ENCODE data around the gene METTL25. TPM values are rescaled to one million over a fixed set of nuclear protein-coding genes. Genes with fewer than 3 reads are reported as not detected.
A peak's percentile ranks its signal among the peaks of the same experiment; 100 is the strongest.

Gene METTL25
- total RNA-seq, 1 experiment from 2014 or later = 4.1 TPM

GRCh38 chr12:82515652-82516051 lies 157.3 kb downstream of the METTL25 start:
- ChIA-PET CTCF (interaction anchor here (0.8 to 1.6 kb wide), 2 partner anchors 10 to 12 kb away, joined by 3 to 7 read pairs; no protein-coding TSS in a partner anchor), POLR2A (no interaction called here)
- no peaks in the 10 kb centered on the region for H3K9me3 Mint-ChIP-seq (ENCODE audit: unreplicated experiment)
- H3K27me3 Mint-ChIP-seq (ENCODE audit: insufficient read depth, unreplicated experiment) = no peaks in the 10 kb centered on the region
- intact Hi-C loops (cut with micrococcal nuclease) = no loop called here
- no peaks in the 10 kb centered on the region for H3K4me1 Mint-ChIP-seq (ENCODE audit: insufficient read depth, unreplicated experiment)
- no peaks in the 10 kb centered on the region for H3K36me3 Mint-ChIP-seq (ENCODE audit: insufficient read depth, unreplicated experiment)
- TF ChIP-seq, protein P1, sequence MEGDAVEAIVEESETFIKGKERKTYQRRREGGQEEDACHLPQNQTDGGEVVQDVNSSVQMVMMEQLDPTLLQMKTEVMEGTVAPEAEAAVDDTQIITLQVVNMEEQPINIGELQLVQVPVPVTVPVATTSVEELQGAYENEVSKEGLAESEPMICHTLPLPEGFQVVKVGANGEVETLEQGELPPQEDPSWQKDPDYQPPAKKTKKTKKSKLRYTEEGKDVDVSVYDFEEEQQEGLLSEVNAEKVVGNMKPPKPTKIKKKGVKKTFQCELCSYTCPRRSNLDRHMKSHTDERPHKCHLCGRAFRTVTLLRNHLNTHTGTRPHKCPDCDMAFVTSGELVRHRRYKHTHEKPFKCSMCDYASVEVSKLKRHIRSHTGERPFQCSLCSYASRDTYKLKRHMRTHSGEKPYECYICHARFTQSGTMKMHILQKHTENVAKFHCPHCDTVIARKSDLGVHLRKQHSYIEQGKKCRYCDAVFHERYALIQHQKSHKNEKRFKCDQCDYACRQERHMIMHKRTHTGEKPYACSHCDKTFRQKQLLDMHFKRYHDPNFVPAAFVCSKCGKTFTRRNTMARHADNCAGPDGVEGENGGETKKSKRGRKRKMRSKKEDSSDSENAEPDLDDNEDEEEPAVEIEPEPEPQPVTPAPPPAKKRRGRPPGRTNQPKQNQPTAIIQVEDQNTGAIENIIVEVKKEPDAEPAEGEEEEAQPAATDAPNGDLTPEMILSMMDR (IDR thresholded peaks at IDR 0.05; ENCODE audit: unreplicated experiment) = no peak
- H3K4me3 Mint-ChIP-seq (ENCODE audit: unreplicated experiment) = no peak overlapping the region
- no peak for DNase-seq (ENCODE audit: unreplicated experiment)
- no peak overlapping the region for H3K27ac Mint-ChIP-seq (ENCODE audit: low read depth, unreplicated experiment)
- BruUV-seq (replicated peaks) = no TSS peak

- Mint-ChIP-seq H3K9me3 (ENCODE audit: unreplicated experiment) (no peaks in the 10 kb centered on the region), H3K27ac (ENCODE audit: low read depth, unreplicated experiment) (no peak overlapping the region), H3K4me1 (ENCODE audit: insufficient read depth, unreplicated experiment) (no peaks in the 10 kb centered on the region), H3K27me3 (ENCODE audit: insufficient read depth, unreplicated experiment) (no peaks in the 10 kb centered on the region), H3K4me3 (ENCODE audit: unreplicated experiment) (no peak overlapping the region), H3K36me3 (ENCODE audit: insufficient read depth, unreplicated experiment) (no peaks in the 10 kb centered on the region)
- CTCF ChIA-PET = no interaction called here
- intact Hi-C loops (cut with micrococcal nuclease) = no loop called here
- POLR2A ChIA-PET = interaction anchor here (0.6 kb wide), 1 partner anchor 199 kb away, joined by 4 read pairs; no protein-coding TSS in a partner anchor
- DNase-seq (ENCODE audit: unreplicated experiment) = peak; percentile 40
- TF ChIP-seq, protein P1 (IDR thresholded peaks at IDR 0.05; ENCODE audit: unreplicated experiment) = peak; percentile 29
- BruUV-seq (replicated peaks) = no TSS peak
Measured at GRCh38 chr12:82517027-82517426, 158.7 kb downstream of the METTL25 start.

- H3K4me3 Mint-ChIP-seq (ENCODE audit: unreplicated experiment) = no peak overlapping the region
- no peak for DNase-seq (ENCODE audit: unreplicated experiment)
- intact Hi-C loops (cut with micrococcal nuclease) = no loop called here
Measured at GRCh38 chr12:82517808-82518207, 159.5 kb downstream of the METTL25 start.

GRCh38 chr12:82519510-82519909 lies 161.2 kb downstream of the METTL25 start:
- Mint-ChIP-seq H3K9me3 (ENCODE audit: unreplicated experiment) (no peaks in the 10 kb centered on the region), H3K4me3 (ENCODE audit: unreplicated experiment) (no peak overlapping the region), H3K36me3 (ENCODE audit: insufficient read depth, unreplicated experiment) (no peaks in the 10 kb centered on the region), H3K27me3 (ENCODE audit: insufficient read depth, unreplicated experiment) (peaks cover 9% of the 10 kb centered on the region), H3K4me1 (ENCODE audit: insufficient read depth, unreplicated experiment) (no peaks in the 10 kb centered on the region), H3K27ac (ENCODE audit: low read depth, unreplicated experiment) (no peak overlapping the region)
- DNase-seq (ENCODE audit: unreplicated experiment) = no peak
- CTCF ChIA-PET = no interaction called here
- TF ChIP-seq, protein P1 (IDR thresholded peaks at IDR 0.05; ENCODE audit: unreplicated experiment) = no peak
- no TSS peak for BruUV-seq (replicated peaks)
- POLR2A ChIA-PET = no interaction called here
- intact Hi-C loops (cut with micrococcal nuclease) = no loop called here

More at GRCh38 chr12:82517808-82518207, 159.5 kb downstream of the METTL25 start:
- Mint-ChIP-seq H3K27ac (ENCODE audit: low read depth, unreplicated experiment) (no peak overlapping the region), H3K4me1 (ENCODE audit: insufficient read depth, unreplicated experiment) (no peaks in the 10 kb centered on the region), H3K36me3 (ENCODE audit: insufficient read depth, unreplicated experiment) (no peaks in the 10 kb centered on the region), H3K9me3 (ENCODE audit: unreplicated experiment) (no peaks in the 10 kb centered on the region), H3K27me3 (ENCODE audit: insufficient read depth, unreplicated experiment) (no peaks in the 10 kb centered on the region)
- no TSS peak for BruUV-seq (replicated peaks)
- ChIA-PET POLR2A (no interaction called here), CTCF (no interaction called here)
- TF ChIP-seq, protein P1 (IDR thresholded peaks at IDR 0.05; ENCODE audit: unreplicated experiment) = no peak

All from MCF 10A (cell line).